Stimulated activated effector memory CD8-positive, alpha-beta T cell treated with anti-CD3 and anti-CD28 coated beads, Interleukin-12 subunit alpha, Interleukin-12 subunit beta, amount 100 ng/mL, for 72 hours (primary cell): ENCODE measurements around the gene CTTNBP2NL.

Experiments used
- ATAC-seq: fragments of 150-1000 bp; cut with Tn5 transposase; 2 replicates; pipeline ENCODE4 v1.10.0; 2021
- DNase-seq, 2 donors: peaks; one replicate each; pipeline ENCODE4 v3.0.0; 2021 to 2022; ENCODE audit warnings: low spot score in 2 of 2
- H3K27ac Mint-ChIP-seq: one replicate; pipeline ENCODE4 v1.8.0; 2022; ENCODE audit warnings: mild to moderate bottlenecking, mixed read lengths
- H3K36me3 Mint-ChIP-seq: one replicate; pipeline ENCODE4 v1.8.0; 2022; ENCODE audit warnings: mild to moderate bottlenecking, mixed read lengths
- H3K4me1 Mint-ChIP-seq: one replicate; pipeline ENCODE4 v1.8.0; 2022; ENCODE audit warnings: mixed read lengths
- H3K4me3 Mint-ChIP-seq: one replicate; pipeline ENCODE4 v1.8.0; 2022; ENCODE audit warnings: mild to moderate bottlenecking, mixed read lengths
- H3K9me3 Mint-ChIP-seq: one replicate; pipeline ENCODE4 v1.8.0; 2022; ENCODE audit warnings: mixed read lengths

CTTNBP2NL gene

GRCh38 chr1:112395821-112396652 is at the start of gene CTTNBP2NL:
CTTNBP2NL (plus strand) TSS chr1:112396214; CDS start chr1:112416166, 19,952 bp downstream.
- ATAC-seq: peak; percentile 93

GRCh38 chr1:112346801-112347350 is 49.1 kb upstream of the CTTNBP2NL start:
- H3K27ac Mint-ChIP-seq: no peak overlapping the region
- H3K4me3 Mint-ChIP-seq: no peak overlapping the region
- H3K36me3 Mint-ChIP-seq: no peaks in the 10 kb centered on the region
- peaks cover 8% of the 10 kb centered on the region for H3K9me3 Mint-ChIP-seq
- no peak for DNase-seq
- ATAC-seq: no peak
- H3K4me1 Mint-ChIP-seq: peaks cover 11% of the 10 kb centered on the region

More at GRCh38 chr1:112395821-112396652, at the start of gene CTTNBP2NL:
- Mint-ChIP-seq H3K4me1 (peaks cover 38% of the 10 kb centered on the region), H3K36me3 (no peaks in the 10 kb centered on the region), H3K9me3 (no peaks in the 10 kb centered on the region), H3K27ac (peak within 1 kb of the TSS; percentile 72), H3K4me3 (peak within 1 kb of the TSS; percentile 95)
- DNase-seq: peak; percentile 74 to 87

DNA sequence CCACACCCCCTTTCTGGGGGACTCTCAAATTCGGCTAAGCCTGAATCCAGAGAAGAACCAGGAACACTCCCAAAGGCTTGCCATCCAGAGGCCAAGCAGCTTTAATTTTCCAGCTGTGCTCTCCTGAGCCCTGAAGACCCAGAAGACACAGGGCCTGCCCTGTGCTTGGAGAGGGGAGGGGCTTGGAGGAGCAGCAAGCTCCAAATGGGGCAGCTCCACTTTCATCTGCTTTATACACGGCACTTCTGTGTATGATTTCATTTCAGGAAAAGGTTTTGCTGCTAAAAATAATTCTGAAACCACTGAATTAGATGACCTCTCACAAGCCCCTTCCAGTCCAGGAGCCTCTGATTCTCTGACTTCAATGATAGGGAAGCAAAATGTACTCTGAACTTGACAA is 39.2 kb upstream of the CTTNBP2NL start:
- DNase-seq (no peak), ATAC-seq (no peak)
- Mint-ChIP-seq H3K9me3 (no peaks in the 10 kb centered on the region), H3K4me1 (no peaks in the 10 kb centered on the region), H3K27ac (no peak overlapping the region), H3K36me3 (no peaks in the 10 kb centered on the region), H3K4me3 (no peak overlapping the region)

DNA sequence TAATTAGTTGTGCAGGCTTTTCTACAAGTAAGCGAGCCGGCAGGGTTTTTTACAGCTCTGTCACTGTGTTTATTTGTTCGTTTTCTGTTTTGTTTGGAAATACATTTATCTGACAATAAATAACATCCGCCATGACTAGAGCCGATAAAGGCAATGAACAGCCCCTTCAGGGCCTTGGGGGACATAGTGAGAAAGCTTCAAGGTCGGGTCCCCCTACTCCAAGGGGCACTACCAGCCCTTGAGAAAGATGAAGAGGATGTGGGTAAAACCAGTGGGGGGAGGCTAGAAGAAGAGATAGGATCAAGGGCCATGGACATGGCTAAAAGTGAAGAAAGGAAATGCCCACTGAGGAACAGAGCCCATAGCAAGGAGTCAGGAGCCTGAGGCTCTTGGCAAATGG is 38.5 kb upstream of the CTTNBP2NL start:
- Mint-ChIP-seq H3K4me3 (no peak overlapping the region), H3K9me3 (no peaks in the 10 kb centered on the region), H3K4me1 (no peaks in the 10 kb centered on the region), H3K36me3 (no peaks in the 10 kb centered on the region), H3K27ac (no peak overlapping the region)
- DNase-seq: no peak
- ATAC-seq: no peak

DNA sequence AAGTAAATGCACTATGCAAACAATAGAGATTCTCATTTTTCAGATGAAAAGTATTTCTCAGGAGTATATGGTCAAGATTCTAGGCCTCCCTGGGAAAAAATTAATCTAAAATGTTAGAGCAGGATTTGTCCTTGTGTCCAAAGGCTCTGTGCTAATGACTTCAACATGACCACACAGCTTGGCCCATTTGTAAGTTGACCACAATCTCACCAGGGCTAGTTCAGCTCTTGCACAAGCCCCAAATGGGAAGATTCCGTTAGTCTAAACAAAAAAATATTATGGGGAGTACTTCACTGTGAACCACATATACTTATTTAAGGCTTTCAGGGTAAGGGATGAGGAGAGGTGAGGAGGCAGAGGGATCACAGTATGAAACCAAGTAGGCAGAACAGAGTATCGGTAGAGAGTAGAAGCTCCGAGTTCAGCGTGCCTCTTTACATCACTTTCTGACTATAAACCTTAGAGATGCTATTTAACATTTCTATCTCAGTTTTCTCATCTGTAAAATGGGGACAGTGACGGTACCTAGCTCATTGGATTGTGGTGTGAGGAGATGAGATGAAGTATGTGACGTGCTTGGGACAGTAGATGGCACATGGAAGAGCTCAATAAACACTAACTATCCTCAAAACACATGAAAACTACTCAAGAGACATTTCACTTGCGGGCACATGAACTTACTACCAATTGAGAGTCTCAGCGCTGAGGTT is 37.8 kb upstream of the CTTNBP2NL start:
- Mint-ChIP-seq H3K27ac (no peak overlapping the region), H3K4me3 (no peak overlapping the region), H3K36me3 (no peaks in the 10 kb centered on the region), H3K4me1 (no peaks in the 10 kb centered on the region), H3K9me3 (no peaks in the 10 kb centered on the region)
- ATAC-seq (no peak), DNase-seq (no peak)

DNA sequence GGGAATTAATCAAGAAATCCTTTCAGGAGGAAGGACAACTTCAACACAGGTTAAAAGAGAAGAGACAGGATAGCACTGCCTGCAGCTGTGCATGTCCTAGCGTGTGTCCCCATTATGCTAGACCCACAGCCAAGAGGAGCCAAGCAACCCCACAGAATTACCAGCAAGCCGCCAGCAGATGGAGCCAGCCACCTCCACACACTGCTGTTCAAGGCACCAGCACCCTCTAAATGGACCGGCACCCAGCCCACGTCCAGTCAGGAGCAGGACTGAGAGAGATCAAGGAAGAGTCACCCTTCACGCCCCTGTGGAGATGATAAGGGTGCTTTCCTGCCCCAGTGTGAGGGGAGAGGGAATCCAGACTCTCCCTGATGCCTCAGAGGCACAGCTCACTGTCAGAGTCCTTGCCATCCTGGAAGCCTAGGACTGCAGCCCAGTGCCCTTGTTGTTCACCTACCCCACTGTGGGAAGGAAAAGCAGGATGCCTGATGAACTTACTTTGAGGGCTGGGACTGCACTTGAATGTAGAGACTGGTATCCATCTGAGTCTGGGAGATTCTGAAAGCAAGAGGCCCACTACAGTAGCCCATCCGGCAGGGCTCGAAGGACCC is 37.1 kb upstream of the CTTNBP2NL start:
- no peaks in the 10 kb centered on the region for H3K36me3 Mint-ChIP-seq
- H3K4me1 Mint-ChIP-seq: no peaks in the 10 kb centered on the region
- no peak overlapping the region for H3K27ac Mint-ChIP-seq
- no peaks in the 10 kb centered on the region for H3K9me3 Mint-ChIP-seq
- ATAC-seq (peak; percentile 71), DNase-seq (peak in 1 of 2 donors; percentile 10)
- no peak overlapping the region for H3K4me3 Mint-ChIP-seq

DNA sequence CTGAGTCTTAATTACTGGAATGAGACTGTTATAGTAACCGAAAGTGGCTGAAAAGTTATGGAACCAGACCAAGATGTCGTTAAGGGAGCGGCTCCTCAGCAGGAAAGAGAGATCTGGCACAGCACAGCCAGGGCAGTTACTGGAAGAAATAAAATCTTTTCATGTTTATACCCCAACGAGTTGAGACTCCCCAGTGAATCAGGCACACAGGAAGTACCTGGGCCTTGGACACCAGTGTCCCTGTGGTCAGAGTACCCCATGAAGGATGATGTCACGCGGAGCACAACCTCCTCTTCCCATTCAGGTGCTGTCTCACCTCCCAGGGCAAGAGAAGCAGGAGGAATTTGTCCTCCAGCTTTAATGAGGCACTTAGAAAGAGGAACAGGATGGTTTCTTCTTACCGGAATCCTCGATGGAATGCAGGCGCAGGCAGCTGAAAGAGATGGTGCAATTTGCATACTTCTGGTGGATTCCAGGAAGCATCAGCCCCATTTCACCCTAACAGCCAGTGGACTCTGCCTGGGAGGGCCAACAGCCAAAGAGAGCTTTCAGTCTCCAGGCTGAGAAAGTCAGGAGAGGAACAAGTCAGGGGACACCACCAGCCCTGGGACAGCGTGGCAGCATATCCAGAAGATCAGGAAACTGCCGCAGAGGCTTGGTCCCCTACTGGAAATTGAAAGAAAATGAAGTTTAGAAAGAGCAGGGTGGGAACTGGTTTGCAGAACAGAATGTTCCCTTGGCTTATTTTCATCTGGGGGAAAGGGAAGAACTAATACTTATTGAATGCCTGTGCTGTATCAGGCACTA is 35.9 kb upstream of the CTTNBP2NL start:
- ATAC-seq: no peak
- no peak overlapping the region for H3K27ac Mint-ChIP-seq
- no peaks in the 10 kb centered on the region for H3K9me3 Mint-ChIP-seq

GRCh38 chr1:112363636-112364035 is 32.4 kb upstream of the CTTNBP2NL start:
- no peak overlapping the region for H3K27ac Mint-ChIP-seq
- H3K9me3 Mint-ChIP-seq: no peaks in the 10 kb centered on the region
- no peak overlapping the region for H3K4me3 Mint-ChIP-seq
- no peaks in the 10 kb centered on the region for H3K36me3 Mint-ChIP-seq
- no peaks in the 10 kb centered on the region for H3K4me1 Mint-ChIP-seq
- DNase-seq (no peak), ATAC-seq (no peak)

More for the DNA sequence above, 35.9 kb upstream of the CTTNBP2NL start:
- Mint-ChIP-seq H3K4me3 (no peak overlapping the region), H3K4me1 (no peaks in the 10 kb centered on the region), H3K36me3 (no peaks in the 10 kb centered on the region)
- no peak for DNase-seq

GRCh38 chr1:112368198-112368597 is 27.8 kb upstream of the CTTNBP2NL start:
- no peaks in the 10 kb centered on the region for H3K36me3 Mint-ChIP-seq
- ATAC-seq (no peak), DNase-seq (no peak)
- no peak overlapping the region for H3K27ac Mint-ChIP-seq
- H3K9me3 Mint-ChIP-seq: no peaks in the 10 kb centered on the region
- no peaks in the 10 kb centered on the region for H3K4me1 Mint-ChIP-seq
- H3K4me3 Mint-ChIP-seq: no peak overlapping the region

DNA sequence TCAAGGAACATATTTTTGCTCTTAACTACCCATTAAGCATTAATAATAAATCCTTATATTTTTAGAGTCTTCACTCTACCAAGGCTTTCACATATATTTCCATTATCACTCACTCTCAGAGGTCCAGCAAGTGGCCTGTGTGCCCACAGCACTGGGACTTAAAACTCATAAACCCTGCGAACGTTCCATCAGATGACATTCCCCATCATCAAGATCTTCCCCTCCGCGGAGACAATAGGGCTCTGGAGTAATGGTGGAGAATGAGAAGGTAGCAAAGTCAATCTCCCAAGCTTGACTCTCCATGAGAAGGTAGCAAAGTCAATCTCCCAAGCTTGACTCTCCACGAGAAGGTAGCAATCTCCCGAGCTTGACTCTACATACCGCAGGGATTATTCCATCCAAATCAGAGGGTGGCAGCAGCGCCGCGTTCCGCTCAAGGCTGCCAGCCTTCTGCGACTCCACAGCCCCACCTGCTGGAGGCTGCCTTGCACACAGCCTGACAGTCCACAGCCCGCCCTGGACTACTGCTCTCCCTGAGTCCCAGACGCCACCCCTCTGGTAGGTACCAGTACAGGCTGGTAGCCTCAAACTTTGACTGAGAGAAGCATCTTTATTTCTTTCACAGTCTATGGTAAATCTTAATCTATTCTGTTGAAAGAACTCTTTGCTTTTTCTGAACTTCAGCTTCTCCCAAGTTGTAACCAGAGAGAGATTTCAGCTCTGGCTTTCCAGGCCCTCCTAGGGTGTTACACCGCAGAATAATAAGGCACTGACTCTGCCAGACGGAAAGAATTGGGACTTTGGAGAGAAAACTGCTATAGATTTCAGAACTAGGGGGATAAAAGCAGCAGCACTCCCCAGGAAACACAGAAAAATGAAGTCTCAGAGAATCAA is 26.4 kb upstream of the CTTNBP2NL start:
- Mint-ChIP-seq H3K36me3 (no peaks in the 10 kb centered on the region), H3K27ac (no peak overlapping the region), H3K9me3 (no peaks in the 10 kb centered on the region), H3K4me1 (no peaks in the 10 kb centered on the region), H3K4me3 (no peak overlapping the region)
- peak; percentile 98 for ATAC-seq
- DNase-seq: peak; percentile 84 to 90

- H3K9me3 Mint-ChIP-seq: no peaks in the 10 kb centered on the region
- DNase-seq (no peak), ATAC-seq (no peak)
- no peaks in the 10 kb centered on the region for H3K36me3 Mint-ChIP-seq
- H3K4me3 Mint-ChIP-seq: no peak overlapping the region
- no peak overlapping the region for H3K27ac Mint-ChIP-seq
- no peaks in the 10 kb centered on the region for H3K4me1 Mint-ChIP-seq
These were observed 25.0 kb upstream of the CTTNBP2NL start for GRCh38 chr1:112370996-112371395.

- Mint-ChIP-seq H3K4me3 (no peak overlapping the region), H3K27ac (no peak overlapping the region), H3K9me3 (no peaks in the 10 kb centered on the region), H3K4me1 (no peaks in the 10 kb centered on the region), H3K36me3 (no peaks in the 10 kb centered on the region)
- ATAC-seq: no peak
- DNase-seq: no peak
These were observed 24.2 kb upstream of the CTTNBP2NL start for GRCh38 chr1:112371775-112372174.

DNA sequence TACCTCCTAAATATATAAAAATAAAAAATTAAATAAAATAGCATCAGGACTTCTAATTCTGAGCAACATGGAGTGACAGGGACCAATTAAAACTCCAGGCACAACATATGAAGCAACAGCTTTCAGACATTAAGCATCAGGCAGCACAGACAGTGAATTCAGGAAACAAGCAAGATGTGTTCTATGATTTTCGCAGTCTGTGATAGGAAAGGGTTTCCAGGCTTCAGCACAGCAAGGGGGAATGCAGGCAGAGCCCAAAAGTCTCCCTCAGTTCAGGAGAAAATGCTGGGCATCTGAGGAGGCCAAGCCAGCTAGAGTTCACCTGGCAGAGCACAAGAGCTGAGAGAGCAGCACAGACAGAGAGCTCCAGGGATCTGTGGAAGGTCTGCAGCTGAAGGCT is 22.2 kb upstream of the CTTNBP2NL start:
- Mint-ChIP-seq H3K36me3 (no peaks in the 10 kb centered on the region), H3K4me1 (no peaks in the 10 kb centered on the region), H3K27ac (no peak overlapping the region), H3K9me3 (no peaks in the 10 kb centered on the region), H3K4me3 (no peak overlapping the region)
- DNase-seq (no peak), ATAC-seq (no peak)

- Mint-ChIP-seq H3K4me3 (no peak overlapping the region), H3K4me1 (no peaks in the 10 kb centered on the region), H3K36me3 (no peaks in the 10 kb centered on the region), H3K9me3 (no peaks in the 10 kb centered on the region), H3K27ac (no peak overlapping the region)
- DNase-seq (no peak), ATAC-seq (no peak)
These were observed 20.3 kb upstream of the CTTNBP2NL start for GRCh38 chr1:112375701-112376100.
